Brain pericyte (primary cell): Measurements from ENCODE around the gene SDS.

Source experiments
- DNase-seq: peaks from one replicate; pipeline ENCODE4 v3.0.0-alpha.2; 2012; ENCODE audit warnings: low read depth, low spot score

SDS gene

DNA sequence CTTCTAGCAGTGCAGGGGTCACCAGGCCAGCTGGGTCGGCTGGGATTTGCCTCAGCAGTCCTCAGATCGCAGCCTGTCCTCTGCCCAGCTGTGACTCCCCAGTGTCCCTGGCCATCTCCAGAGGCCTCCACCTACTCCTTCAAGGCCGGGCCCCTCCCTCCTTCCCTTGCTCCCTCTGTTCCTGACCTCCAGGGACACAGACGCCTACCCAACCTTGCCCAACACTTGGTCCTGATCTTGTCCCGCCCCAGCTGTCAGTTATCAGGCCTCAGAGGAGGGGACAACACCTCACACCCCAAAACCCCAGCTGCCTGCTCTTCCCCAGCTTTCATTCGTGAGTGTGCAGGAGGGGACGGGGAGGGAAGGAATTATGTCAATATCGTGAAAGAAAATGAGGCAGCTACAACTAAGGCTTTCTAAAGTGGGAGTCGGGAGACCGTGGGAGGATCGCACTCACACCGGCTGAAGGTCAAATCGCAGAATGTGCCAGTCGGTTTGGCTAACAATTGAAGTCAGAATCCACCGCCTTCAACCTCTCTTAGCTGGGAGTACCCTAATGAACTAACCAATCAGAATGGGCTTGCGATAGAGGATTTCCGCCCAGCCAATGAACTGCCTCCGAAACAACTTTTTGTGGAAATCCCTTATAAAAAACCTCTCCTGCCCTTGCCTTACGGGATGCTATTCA lies 54.7 kb downstream of the SDS start:
- DNase-seq = no peak

DNA sequence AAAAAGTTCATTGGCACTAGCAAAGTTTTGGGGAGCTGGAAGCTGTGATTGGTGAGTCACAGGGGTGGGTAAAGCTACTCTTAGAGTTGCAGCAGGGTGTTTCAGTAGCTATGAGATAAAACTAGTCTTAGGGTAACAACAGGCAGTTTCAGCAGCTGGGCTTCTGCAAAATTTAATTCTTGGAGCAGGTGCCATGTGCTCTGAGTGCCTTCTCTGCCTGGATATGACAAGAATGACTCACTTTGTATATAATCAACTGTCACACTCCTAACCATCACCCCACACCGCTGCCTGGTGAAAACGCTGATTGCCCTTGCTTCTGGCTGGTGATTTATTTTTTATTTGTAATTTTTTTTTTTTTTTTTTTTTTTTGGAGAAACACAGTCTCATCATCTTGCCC lies 55.8 kb downstream of the SDS start:
- no peak for DNase-seq

DNA sequence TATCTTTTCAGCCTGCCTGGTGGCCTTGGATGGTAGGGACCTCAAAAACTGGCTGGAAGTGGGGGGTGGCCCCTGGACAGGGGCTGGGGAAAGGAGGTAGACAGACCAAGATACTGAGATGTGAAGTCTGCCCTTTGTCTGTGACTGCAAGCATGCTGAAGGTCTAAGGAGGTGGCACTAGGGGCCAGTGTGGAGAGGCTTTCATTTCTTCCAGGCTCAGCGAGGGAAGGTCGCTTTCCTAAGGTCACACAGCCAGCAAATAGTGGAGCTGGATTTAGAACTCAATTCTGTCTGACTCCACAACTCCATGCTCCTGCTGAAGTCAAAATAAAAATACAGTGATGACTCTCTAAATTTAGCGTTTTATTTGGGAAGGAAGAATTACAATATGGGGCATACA lies 56.6 kb downstream of the SDS start:
- DNase-seq = no peak

DNA sequence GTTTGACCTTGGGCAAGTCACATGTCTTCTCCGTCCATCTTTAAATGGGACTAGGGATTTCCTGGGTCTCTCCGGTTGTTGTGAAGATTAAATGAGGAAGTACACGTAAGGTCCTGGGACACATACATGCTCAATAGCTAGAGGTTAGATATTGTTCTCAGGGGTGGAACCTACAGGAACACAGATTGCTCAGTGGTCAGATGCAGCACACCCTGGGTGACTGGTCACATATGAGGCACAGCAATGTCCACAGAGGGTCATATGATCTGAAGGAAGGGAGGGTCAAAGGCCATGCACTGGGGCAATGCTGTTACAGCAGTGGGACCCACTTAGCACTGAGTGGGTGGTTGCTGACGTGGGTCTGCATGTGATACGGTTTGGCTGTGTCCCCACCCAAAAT lies 57.3 kb downstream of the SDS start:
- no peak for DNase-seq

DNA sequence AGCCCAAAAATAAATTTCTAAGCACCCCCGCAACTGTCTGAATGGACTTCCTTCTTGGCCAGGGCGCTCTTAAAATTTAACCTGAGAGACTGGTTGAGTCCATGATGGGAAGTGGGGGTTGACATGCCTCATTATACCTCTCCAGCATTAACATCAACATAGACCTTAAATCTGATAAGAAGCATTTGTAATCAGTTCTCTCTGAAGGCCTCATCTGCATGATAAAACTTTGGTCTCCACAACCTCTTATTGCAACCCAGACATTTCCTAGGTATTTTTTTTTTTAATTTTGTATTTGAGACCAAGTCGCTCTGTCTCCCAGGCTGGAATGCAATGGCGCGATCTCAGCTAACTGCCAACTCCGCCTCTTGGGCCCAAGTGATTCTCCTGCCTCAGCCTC lies 58.4 kb downstream of the SDS start:
- no peak for DNase-seq
